GM19240 (cell line): Measurements from ENCODE around the gene SELPLG.
"Not testable (repeated sequence)": the region's sequence is repeated elsewhere in the genome, so short reads cannot be mapped to it uniquely, and the experiment has no call there.

Source experiments
- DNase-seq: peaks from one replicate; pipeline ENCODE4 v3.0.0; 2011; ENCODE audit warnings: low spot score; ENCODE audit not compliant: insufficient read length

The SELPLG gene

GRCh38 chr12:108592033-108592909 lies 41.4 kb downstream of the SELPLG start:
- no peak for DNase-seq

- DNase-seq, result no peak
These were observed 42.3 kb downstream of the SELPLG start for GRCh38 chr12:108591267-108591980.

DNA sequence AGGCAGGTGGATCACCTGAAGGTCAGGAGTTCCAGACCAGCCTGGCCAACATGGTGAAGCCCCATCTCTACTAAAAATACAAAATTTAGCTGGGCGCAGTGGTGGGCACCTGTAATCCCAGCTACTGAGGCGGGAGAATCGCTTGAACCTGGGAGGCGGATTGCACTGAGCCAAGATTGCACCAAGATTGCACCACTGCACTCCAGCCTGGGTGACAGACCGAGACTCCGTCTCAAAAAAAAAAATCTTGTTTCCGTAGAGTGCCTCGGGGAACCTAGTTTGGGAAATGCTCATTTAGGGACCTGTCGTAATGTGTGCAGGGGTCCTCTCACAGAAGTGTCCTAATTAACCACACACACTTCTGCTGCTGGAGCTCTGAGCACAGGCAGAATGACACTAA lies 43.2 kb downstream of the SELPLG start:
- not testable (repeated sequence) for DNase-seq

- DNase-seq, result no peak
These were observed 43.9 kb downstream of the SELPLG start for GRCh38 chr12:108589840-108590229.

GRCh38 chr12:108589028-108589839 lies 44.5 kb downstream of the SELPLG start:
- DNase-seq, result no peak

- no peak for DNase-seq
These were observed 45.9 kb downstream of the SELPLG start for GRCh38 chr12:108587826-108588225.

DNA sequence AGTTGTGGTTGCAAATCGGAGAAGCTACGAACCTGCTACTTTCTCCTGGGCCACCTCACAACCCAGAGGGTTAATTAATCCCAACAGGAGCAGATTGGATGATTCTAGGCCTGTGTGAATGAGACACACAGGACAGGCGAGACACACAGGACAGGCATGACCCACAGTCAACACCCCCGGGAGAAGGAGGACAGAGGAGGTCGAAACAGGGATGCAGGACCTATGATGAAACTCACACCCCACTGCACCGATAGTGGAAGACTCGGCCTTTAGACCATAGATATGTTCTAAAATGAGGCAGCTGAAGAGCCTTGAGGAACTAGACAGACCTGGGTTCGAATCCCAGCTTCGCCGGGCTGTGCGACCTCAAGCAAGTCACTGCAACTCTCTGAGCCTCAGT lies 47.4 kb downstream of the SELPLG start:
- no peak for DNase-seq

DNA sequence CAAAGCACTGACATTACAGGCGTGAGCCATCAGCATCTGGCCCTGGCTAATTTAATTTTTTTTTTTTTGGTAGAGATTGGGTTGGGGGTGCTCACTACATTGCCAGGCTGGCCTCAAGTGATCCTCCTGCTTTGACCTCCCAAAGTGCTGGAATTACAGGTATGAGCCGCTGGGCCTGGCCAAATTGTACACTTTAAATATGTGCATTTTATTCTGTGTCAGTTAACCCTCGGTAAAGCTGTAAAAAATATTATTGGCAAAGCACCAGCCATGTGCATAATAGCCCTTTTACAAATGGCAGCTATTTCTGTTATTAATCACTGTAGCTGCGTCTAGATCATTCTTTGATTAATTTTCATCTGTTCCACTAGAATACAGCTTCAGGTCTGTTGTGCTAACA lies 47.8 kb downstream of the SELPLG start:
- no peak for DNase-seq

GRCh38 chr12:108584456-108585065 lies 49.1 kb downstream of the SELPLG start:
- DNase-seq, result no peak

GRCh38 chr12:108583991-108584390 lies 49.7 kb downstream of the SELPLG start:
- no peak for DNase-seq

GRCh38 chr12:108582978-108583770 lies 50.5 kb downstream of the SELPLG start:
- DNase-seq, result no peak

GRCh38 chr12:108582509-108582908 lies 51.2 kb downstream of the SELPLG start:
- no peak for DNase-seq

DNA sequence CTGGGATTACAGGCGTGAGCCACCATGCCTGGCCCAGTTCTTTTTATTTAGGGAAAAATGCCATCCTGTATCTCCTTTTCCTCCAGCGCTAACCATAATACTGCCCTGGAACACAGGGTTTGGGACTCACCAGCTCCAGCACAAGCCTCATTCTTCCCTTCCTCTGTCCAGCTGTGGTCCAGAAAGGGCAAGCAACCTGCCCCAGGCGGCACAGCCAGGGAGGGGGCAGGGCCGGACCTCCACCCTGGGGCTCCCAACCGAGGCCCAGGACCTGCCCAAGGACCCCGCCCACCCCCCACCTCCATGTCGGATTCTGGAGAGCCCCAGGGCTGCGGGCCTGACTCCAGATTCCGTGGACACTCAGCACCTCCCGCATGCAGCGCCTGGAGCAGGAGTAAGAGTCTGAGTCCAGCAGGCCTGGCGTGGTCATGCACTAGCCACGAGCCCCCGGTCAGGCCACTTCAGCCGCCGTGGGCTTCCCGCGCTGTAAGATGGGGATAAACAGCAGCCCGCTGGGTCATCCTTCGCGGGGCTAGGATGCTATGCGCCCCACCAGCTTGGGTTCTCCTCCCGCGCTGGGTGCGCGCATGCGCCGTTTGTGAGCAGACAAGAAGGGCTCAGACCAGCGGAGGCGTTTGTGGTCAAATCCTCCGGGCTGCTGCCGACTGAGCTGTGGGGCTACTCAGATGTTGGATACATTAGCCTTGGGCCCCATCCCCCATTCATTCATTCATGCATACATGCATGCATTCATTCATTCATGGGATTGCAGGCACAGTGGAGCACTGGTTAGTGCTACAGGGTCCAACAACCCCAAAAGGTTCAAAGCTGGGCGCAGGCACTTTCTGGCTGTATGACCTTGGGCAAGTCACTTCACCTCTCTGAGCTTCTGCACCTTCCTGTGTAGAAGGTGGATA lies 52.1 kb downstream of the SELPLG start:
- DNase-seq, result no peak

GRCh38 chr12:108580531-108580930 lies 53.2 kb downstream of the SELPLG start:
- DNase-seq, result no peak

GRCh38 chr12:108578813-108579212 lies 54.9 kb downstream of the SELPLG start:
- no peak for DNase-seq

- DNase-seq, result no peak
These were observed 55.4 kb downstream of the SELPLG start for GRCh38 chr12:108578264-108578663.

GRCh38 chr12:108577458-108577857 lies 56.2 kb downstream of the SELPLG start:
- no peak for DNase-seq

DNA sequence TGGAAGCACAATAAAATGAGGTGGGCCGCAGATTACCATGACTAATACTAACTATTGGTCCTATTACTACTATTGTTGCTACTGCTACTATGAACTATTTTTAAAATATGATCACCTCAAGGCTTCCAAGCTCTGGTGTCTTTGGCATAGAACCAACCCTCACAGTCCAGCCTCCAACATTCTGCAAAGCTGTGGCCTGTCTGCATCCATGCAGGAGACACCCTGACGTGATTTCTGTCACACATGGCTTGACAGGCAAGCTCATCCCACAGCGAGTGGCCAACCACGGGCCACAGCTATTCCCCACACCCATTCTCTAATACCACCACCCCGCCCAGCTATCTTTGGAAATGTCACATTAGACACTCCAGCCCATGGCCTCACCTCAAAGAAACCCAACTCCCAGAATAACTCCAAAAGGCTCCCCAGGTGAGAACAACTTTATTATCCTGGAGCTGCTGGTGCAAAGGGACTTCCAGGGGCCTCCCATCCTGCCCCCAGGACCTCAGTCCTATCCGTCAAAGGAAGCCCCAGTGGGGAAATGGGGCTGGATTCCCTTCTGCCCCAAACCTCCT lies 56.9 kb downstream of the SELPLG start:
- no peak for DNase-seq
